Ovary (tissue), 9 donors: Measurements from ENCODE around the gene SPIB. TPM values are rescaled to one million over a fixed set of nuclear protein-coding genes. Genes with fewer than 3 reads are reported as not detected.
A peak's percentile ranks its signal among the peaks of the same experiment; 100 is the strongest.

Source experiments
- DNase-seq, 5 donors: peaks; one replicate each; pipeline ENCODE4 v3.0.0-alpha.2; 2019 to 2020
- H3K27ac ChIP-seq, 2 donors: fragments of 200-600 bp; one replicate each; pipeline versions ENCODE4 v1.5.1 to v1.8.0; 2019 to 2022
- H3K27me3 ChIP-seq: fragments of 200-600 bp; one replicate; pipeline ENCODE4 v1.8.0; 2022
- H3K36me3 ChIP-seq: fragments of 200-600 bp; sonication (generic); one replicate; pipeline ENCODE4 v1.5.1; 2019
- H3K4me1 ChIP-seq: one replicate; pipeline ENCODE4 v1.8.1; 2013; ENCODE audit warnings: mild to moderate bottlenecking, moderate library complexity; ENCODE audit not compliant: insufficient read depth
- H3K4me3 ChIP-seq: fragments of 200-600 bp; sonication (generic); one replicate; pipeline ENCODE4 v1.5.1; 2017
- H3K9me3 ChIP-seq, 2 donors: fragments of 200-600 bp in 1 of 2; sonication (generic) in 1 of 2; one replicate each; pipeline versions ENCODE4 v1.5.1 to v1.8.1; 2013 to 2019; ENCODE audit warnings: mild to moderate bottlenecking in 1 of 2, moderate library complexity in 1 of 2
- CTCF ChIP-seq, 3 donors: fragments of 450-650 bp in 2 of 3; fragments of 200-600 bp in 1 of 3; IDR thresholded peaks; one replicate each; pipeline versions ENCODE4 v1.5.1 to v1.8.0; 2016 to 2022; ENCODE audit warnings: antibody characterized with exemption in 3 of 3, mild to moderate bottlenecking in 1 of 3
- EP300 ChIP-seq: sonication (generic); formaldehyde crosslinking; IDR thresholded peaks from one replicate; pipeline ENCODE4 v1.6.1; 2017; ENCODE audit warnings: antibody characterized with exemption
- POLR2A ChIP-seq: fragments of 450-650 bp; IDR thresholded peaks from one replicate; pipeline ENCODE4 v1.6.1; 2017; ENCODE audit warnings: antibody characterized with exemption, mild to moderate bottlenecking, moderate library complexity
- WGBS, 3 donors: extraction: QIAGEN DNeasy Blood & Tissue Kit in 1 of 3; methylation state at CpG; one replicate each; pipeline versions ENCODE4 v1.1.5 to v1.1.7; 2013 to 2017; 5-methylcytosine and 5-hydroxymethylcytosine counted together
- intact Hi-C, 4 donors: fragments of 100-400 bp; cut with DNase I; formaldehyde crosslinking; loops; one replicate each; pipeline versions ENCODE4 v1.11.0 to v1.15.1; 2022 to 2023
- polyA plus RNA-seq, 2 donors: library from polyadenylated mRNA; stranded (reverse); fragments of 200-250 nt in 1 of 2; fragments of 350-450 nt in 1 of 2; fragmentation: Illumina TruSeq in 1 of 2; extraction: RNeasy Lipid Tissue Mini Kit (QIAGEN cat#74804) in 1 of 2; gene quantifications; one replicate each; pipeline ENCODE4 v1.2.3, GENCODE V29; 2013 to 2014
- total RNA-seq, 7 donors: library from RNA; depleted of rRNA in 2 of 7; stranded (reverse); fragments of >200 nt in 2 of 7; fragmentation: NEBNext Ultra II Directional in 3 of 7; extraction: Animal tissue kit (Norgen Biotek cat#: 25700) in 3 of 7; gene quantifications; one replicate each; pipeline versions ENCODE4 v1.1.0 to v1.2.4, GENCODE V29; 2016 to 2023
- donor health status: DM: no; HTN: no; CAD: no; lungs with moderate emphysema.
- donor health status: DM: no; HTN: no; CAD: no.
- donor health status: Bipolar disorder and iron deficiency.
- donor health status: DM: yes; HTN: yes; CAD: no.
- donor health status: DM: no; HTN: no; CAD: no.
- donor health status: DM: yes; HTN: yes; CAD: no.

SPIB gene
- total and polyA plus RNA-seq, 9 donors: 0.12 to 0.46 (median 0.25) TPM; not detected in 5

GRCh38 chr19:50392759-50393158 is 26.0 kb upstream of the SPIB start:
- Histone ChIP-seq H3K9me3 (no peaks in the 10 kb centered on the region), H3K27me3 (no peaks in the 10 kb centered on the region), H3K27ac (no peak overlapping the region), H3K36me3 (no peaks in the 10 kb centered on the region), H3K4me3 (no peak overlapping the region), H3K4me1 (no peaks in the 10 kb centered on the region)
- 88 to 96% (median 92%) methylated on average over 5 of the region's 5 CpGs for WGBS, 3 donors
- DNase-seq: no peak
- intact Hi-C loops: no loop called here
- no peak for TF ChIP-seq CTCF (IDR thresholded peaks at IDR 0.05)
- no peak for TF ChIP-seq POLR2A
- no peak for TF ChIP-seq EP300

- no peaks in the 10 kb centered on the region for H3K27me3 ChIP-seq
- DNase-seq: no peak
- WGBS, 3 donors: 89 to 94% (median 89%) methylated on average over 4 of the region's 4 CpGs
- H3K36me3 ChIP-seq: no peaks in the 10 kb centered on the region
- intact Hi-C loops: no loop called here
- H3K9me3 ChIP-seq: no peaks in the 10 kb centered on the region
- no peak overlapping the region for H3K27ac ChIP-seq
- no peaks in the 10 kb centered on the region for H3K4me1 ChIP-seq
- H3K4me3 ChIP-seq: no peak overlapping the region
- TF ChIP-seq CTCF (IDR thresholded peaks at IDR 0.05) (no peak), EP300 (no peak), POLR2A (no peak)
Measured at GRCh38 chr19:50393589-50393988, 25.1 kb upstream of the SPIB start.

DNA sequence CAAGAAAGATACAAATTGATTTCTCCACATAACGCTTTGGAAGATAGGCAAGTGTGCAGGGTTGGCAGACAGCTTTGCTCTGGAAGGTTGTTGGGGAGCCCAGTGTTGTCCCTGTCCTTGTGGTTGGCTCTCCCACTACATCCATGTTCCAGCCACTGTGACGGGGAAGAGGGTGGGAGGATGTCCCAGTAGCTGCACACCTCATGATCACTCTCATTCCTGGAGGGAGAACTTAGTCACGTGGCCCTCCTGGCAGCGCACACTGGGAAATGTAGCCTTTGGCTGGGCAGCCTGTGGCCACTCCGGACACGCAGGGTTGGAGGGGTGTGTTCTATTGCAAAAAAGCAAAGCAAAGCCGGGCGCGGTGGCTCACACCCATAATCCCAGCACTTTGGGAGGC is 24.7 kb upstream of the SPIB start:
- Histone ChIP-seq H3K4me1 (no peaks in the 10 kb centered on the region), H3K27ac (no peak overlapping the region), H3K9me3 (no peaks in the 10 kb centered on the region), H3K36me3 (no peaks in the 10 kb centered on the region), H3K27me3 (no peaks in the 10 kb centered on the region), H3K4me3 (no peak overlapping the region)
- no peak for TF ChIP-seq EP300
- no peak for TF ChIP-seq CTCF (IDR thresholded peaks at IDR 0.05)
- no peak for TF ChIP-seq POLR2A
- no peak for DNase-seq
- WGBS, 3 donors: 94 to 99% (median 95%) methylated on average over 9 of the region's 9 CpGs
- intact Hi-C loops: no loop called here

DNA sequence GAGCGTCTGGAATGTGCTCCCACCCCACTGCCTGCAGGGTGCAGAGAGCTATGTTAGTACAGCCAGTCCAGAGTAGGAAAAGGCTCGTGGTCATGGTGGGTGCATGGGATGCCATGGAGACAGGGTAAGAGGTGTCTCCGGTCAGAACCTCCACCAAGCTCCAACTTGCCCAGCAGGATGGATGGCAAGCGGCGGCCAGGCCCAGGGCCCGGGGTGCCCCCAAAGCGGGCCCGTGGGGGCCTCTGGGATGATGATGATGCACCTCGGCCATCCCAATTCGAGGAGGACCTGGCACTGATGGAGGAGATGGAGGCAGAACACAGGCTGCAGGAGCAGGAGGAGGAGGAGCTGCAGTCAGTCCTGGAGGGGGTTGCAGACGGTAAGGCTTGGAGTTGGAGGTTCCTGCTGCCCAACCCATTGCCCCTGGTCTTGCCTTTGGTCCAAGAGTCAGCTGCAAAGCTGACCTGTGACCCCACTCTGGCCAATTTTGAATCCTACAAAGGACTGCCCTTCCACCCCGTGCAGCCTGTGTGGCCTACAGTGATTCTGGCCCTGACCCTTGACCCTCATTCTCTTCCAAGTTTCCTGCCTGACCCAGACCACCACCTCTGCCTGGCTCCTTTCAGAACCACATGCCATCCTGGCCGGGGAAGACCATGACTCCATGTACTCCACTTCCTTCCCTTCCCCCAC is 19.9 kb upstream of the SPIB start:
- Histone ChIP-seq H3K9me3 (no peaks in the 10 kb centered on the region), H3K36me3 (no peaks in the 10 kb centered on the region), H3K27me3 (no peaks in the 10 kb centered on the region), H3K4me3 (no peak overlapping the region), H3K4me1 (no peaks in the 10 kb centered on the region), H3K27ac (no peak overlapping the region)
- intact Hi-C loops: no loop called here
- peak in 1 of 5 donors; percentile 6 for DNase-seq
- 82 to 92% (median 89%) methylated on average over 13 of the region's 13 CpGs for WGBS, 3 donors
- TF ChIP-seq CTCF (IDR thresholded peaks at IDR 0.05) (no peak), POLR2A (no peak), EP300 (no peak)
